Measurements from ENCODE around the gene CR1.
"Not testable (repeated sequence)": the region's sequence is repeated elsewhere in the genome, so short reads cannot be mapped to it uniquely, and the experiment has no call there.

CR1 gene

DNA sequence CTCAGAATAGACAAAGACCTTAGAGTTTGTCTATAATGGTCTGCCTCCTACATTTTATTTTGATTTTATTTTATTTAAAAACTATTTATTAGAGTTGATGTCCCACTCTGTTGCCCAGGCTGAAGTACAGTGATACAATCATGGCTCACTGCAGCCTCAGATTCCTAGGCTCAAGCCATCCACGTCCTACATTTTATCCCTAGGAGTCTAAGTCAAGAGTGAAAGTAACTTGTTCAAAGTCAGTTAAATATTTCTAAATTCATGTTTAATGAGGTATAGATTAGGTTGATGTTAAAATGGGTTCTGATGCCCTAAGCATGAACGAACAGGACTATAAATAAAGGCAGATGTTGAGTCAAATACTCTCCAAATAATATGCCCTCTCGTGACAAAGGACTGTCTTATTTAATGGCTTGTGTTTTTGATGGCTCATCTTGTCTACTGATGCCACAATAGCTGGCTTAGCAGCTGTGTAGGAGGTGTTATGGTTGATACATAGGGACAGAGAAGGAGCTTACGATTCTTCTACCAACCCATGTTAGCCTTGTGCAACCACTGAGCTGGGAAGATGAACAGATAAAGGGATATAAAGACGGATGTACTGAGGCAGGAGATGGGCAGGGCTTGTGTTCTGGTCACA, 83.0 kb downstream of the CR1 start:
- Histone ChIP-seq H3K27me3 (ENCODE audit: insufficient read depth, low read depth, severe bottlenecking) (peaks cover 69% of the 10 kb centered on the region), H3K36me3 (no peaks in the 10 kb centered on the region), H3K27ac (no peak overlapping the region), H3K9me3 (ENCODE audit: severe bottlenecking) (no peaks in the 10 kb centered on the region), H3K4me3 (ENCODE audit: low read depth, low read length) (no peak overlapping the region)
- no peak for DNase-seq
- TF ChIP-seq, protein P1, sequence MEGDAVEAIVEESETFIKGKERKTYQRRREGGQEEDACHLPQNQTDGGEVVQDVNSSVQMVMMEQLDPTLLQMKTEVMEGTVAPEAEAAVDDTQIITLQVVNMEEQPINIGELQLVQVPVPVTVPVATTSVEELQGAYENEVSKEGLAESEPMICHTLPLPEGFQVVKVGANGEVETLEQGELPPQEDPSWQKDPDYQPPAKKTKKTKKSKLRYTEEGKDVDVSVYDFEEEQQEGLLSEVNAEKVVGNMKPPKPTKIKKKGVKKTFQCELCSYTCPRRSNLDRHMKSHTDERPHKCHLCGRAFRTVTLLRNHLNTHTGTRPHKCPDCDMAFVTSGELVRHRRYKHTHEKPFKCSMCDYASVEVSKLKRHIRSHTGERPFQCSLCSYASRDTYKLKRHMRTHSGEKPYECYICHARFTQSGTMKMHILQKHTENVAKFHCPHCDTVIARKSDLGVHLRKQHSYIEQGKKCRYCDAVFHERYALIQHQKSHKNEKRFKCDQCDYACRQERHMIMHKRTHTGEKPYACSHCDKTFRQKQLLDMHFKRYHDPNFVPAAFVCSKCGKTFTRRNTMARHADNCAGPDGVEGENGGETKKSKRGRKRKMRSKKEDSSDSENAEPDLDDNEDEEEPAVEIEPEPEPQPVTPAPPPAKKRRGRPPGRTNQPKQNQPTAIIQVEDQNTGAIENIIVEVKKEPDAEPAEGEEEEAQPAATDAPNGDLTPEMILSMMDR (IDR thresholded peaks at IDR 0.05; ENCODE audit: low read depth, low read length) = no peak

DNA sequence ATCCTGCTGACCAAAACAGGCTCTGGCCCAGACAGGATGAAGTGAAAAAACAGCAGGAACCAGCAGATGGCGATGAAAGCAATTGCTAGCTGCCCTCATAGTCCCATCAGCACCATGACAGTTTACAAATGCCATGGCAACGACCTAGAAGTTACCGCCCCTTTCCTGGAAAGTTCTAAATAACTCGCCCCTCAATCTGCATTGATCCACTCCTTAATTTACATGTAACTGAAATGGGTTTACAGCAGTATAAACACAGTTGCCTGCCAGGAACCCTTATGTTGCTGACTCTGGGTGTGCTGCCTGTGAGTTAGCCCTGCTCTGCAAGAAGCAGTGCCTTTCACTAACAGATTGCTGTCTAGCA, 83.5 kb downstream of the CR1 start:
- no peaks in the 10 kb centered on the region for H3K36me3 ChIP-seq
- no peaks in the 10 kb centered on the region for H3K9me3 ChIP-seq (ENCODE audit: severe bottlenecking)
- H3K27ac ChIP-seq = no peak overlapping the region
- H3K4me3 ChIP-seq (ENCODE audit: low read depth, low read length) = no peak overlapping the region
- TF ChIP-seq, protein P1 (IDR thresholded peaks at IDR 0.05; ENCODE audit: low read depth, low read length) = peak; percentile 95
- H3K27me3 ChIP-seq (ENCODE audit: insufficient read depth, low read depth, severe bottlenecking) = peaks cover 74% of the 10 kb centered on the region
- DNase-seq = peak; percentile 80

DNA sequence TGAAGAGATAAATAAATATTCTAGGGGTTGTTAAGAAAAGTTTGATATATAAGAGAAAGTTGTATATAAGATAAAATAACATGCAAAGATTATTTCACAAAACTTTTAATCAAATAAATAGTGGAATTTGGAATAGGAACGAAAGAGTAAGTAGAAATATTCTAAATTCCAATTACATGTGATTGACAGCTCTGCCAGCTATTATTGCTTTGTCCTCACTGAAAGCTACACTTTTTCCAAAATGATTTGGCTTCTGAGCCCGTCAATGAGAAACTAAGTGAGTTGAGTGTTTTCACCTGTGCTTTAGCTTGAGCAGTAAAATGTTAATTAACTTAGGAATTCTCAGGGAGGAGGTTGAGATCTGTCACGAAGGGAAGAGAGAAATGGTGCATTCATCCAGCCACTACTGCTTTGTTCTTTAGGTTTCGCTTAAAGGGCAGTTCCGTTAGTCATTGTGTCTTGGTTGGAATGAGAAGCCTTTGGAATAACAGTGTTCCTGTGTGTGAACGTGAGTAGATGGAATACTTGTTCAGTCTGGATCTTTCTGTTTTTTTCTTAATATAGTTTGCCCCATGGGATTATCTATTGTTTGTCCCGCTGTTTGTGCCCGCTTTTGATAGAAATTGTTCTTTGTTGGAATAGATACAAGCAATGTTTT, 85.7 kb downstream of the CR1 start:
- H3K27ac ChIP-seq = no peak overlapping the region
- TF ChIP-seq, protein P1 (IDR thresholded peaks at IDR 0.05; ENCODE audit: low read depth, low read length) = no peak
- H3K4me3 ChIP-seq (ENCODE audit: low read depth, low read length) = no peak overlapping the region
- no peaks in the 10 kb centered on the region for H3K9me3 ChIP-seq (ENCODE audit: severe bottlenecking)
- H3K36me3 ChIP-seq = no peaks in the 10 kb centered on the region
- peaks cover 75% of the 10 kb centered on the region for H3K27me3 ChIP-seq (ENCODE audit: insufficient read depth, low read depth, severe bottlenecking)
- DNase-seq = no peak

DNA sequence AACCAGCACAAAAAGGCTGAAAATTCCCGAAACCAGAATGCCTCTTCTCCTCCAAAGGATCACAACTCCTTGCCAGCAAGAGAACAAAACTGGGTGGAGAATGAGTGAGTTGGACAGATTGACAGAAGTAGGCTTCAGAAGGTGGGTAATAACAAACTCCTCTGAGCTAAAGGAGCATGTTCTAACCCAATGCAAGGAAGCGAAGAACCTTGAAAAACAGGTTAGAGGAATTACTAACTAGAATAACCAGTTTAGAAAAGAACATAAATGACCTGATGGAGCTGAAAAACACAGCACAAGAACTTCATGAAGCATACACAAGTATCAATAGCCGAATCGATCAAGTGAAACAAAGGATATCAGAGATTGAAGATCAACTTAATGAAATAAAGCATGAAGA, 93.5 kb downstream of the CR1 start:
- H3K27me3 ChIP-seq (ENCODE audit: insufficient read depth, low read depth, severe bottlenecking) = peaks cover 82% of the 10 kb centered on the region
- not testable (repeated sequence) for DNase-seq

DNA sequence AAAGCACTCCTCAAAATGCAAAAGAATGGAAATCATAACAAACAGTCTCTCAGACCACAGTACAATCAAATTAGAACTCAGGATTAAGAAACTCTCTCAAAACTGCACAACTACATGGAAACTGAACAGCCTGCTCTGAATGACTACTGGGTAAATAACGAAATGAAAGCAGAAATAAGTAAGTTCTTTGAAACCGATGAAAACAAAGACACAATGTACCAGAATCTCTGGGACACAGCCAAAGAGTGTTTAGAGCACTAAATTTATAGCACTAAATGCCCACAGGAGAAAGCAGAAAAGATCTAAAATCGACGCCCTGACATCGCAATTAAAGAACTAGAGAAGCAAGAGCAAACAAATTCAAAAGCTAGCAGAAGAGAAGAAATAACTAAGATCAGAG, 95.2 kb downstream of the CR1 start:
- H3K27me3 ChIP-seq (ENCODE audit: insufficient read depth, low read depth, severe bottlenecking) = peaks cover 73% of the 10 kb centered on the region
- not testable (repeated sequence) for DNase-seq; H3K4me3 ChIP-seq (ENCODE audit: low read depth, low read length); H3K36me3 ChIP-seq; H3K27ac ChIP-seq; H3K9me3 ChIP-seq (ENCODE audit: severe bottlenecking)

More for the DNA sequence above, 93.5 kb downstream of the CR1 start:
- not testable (repeated sequence) for H3K36me3 ChIP-seq; H3K4me3 ChIP-seq (ENCODE audit: low read depth, low read length); H3K9me3 ChIP-seq (ENCODE audit: severe bottlenecking); H3K27ac ChIP-seq

DNA sequence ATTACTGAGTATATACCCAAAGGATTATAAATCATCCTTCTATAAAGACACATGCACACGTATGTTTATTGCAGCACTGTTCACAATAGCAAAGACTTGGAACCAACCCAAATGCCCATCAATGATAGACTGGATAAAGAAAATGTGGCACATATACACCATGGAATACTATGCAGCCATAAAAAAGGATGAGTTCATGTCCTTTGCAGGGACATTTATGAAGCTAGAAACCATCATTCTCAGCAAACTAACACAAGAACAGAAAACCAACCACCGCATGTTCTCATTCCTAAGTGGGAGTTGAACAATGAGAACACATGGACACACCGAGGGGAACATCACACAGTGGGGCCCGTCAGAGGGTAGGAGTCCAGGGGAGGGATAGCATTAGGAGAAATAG, 98.1 kb downstream of the CR1 start:
- H3K27me3 ChIP-seq (ENCODE audit: insufficient read depth, low read depth, severe bottlenecking) = peaks cover 69% of the 10 kb centered on the region
- not testable (repeated sequence) for H3K36me3 ChIP-seq; DNase-seq; H3K4me3 ChIP-seq (ENCODE audit: low read depth, low read length); H3K27ac ChIP-seq; H3K9me3 ChIP-seq (ENCODE audit: severe bottlenecking)

DNA sequence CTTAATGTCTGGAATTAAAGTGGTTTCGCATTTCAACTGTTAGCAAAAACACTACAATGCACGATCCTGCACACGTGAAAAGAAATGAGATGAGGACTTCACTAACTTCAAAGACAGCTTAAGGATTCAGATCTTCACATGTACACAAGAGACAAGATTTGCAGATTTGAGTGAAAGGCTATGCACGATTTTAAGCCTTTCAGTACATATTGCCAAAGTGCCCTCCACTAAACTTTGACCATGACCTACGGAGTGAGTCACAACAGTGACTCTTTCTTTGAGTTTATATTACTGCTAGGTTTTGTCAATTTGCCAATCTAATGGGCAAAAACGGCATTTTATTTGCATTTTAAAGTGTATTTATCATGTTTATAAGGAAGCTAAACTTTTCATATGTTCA, 107.8 kb downstream of the CR1 start:
- Histone ChIP-seq H3K36me3 (no peaks in the 10 kb centered on the region), H3K4me3 (ENCODE audit: low read depth, low read length) (no peak overlapping the region), H3K27me3 (ENCODE audit: insufficient read depth, low read depth, severe bottlenecking) (peaks cover 94% of the 10 kb centered on the region), H3K27ac (no peak overlapping the region), H3K9me3 (ENCODE audit: severe bottlenecking) (no peaks in the 10 kb centered on the region)
- TF ChIP-seq, protein P1 (IDR thresholded peaks at IDR 0.05; ENCODE audit: low read depth, low read length) = no peak
- DNase-seq = no peak
